Measurements from ENCODE around the gene CLCF1.

The CLCF1 gene

GRCh38 chr11:67364783-67365722 lies 8.3 kb downstream of the CLCF1 start:
- no peak for TF ChIP-seq CTCF (conservative IDR thresholded peaks at IDR 0.05)
- no peak overlapping the region for H3K27ac ChIP-seq

- TF ChIP-seq CTCF (conservative IDR thresholded peaks at IDR 0.05), result no peak
Measured at GRCh38 chr11:67364169-67364568, 9.2 kb downstream of the CLCF1 start.

GRCh38 chr11:67357831-67358670 lies 15.3 kb downstream of the CLCF1 start:
- H3K27ac ChIP-seq, result no peak overlapping the region
- TF ChIP-seq CTCF (conservative IDR thresholded peaks at IDR 0.05), result no peak

More at GRCh38 chr11:67364169-67364568, 9.2 kb downstream of the CLCF1 start:
- H3K27ac ChIP-seq, result no peak overlapping the region

GRCh38 chr11:67356864-67357561 lies 16.4 kb downstream of the CLCF1 start:
- no peak overlapping the region for H3K27ac ChIP-seq
- peak; percentile 100 for TF ChIP-seq CTCF (conservative IDR thresholded peaks at IDR 0.05)

- TF ChIP-seq CTCF (conservative IDR thresholded peaks at IDR 0.05), result no peak
- H3K27ac ChIP-seq, result no peak overlapping the region
Measured at GRCh38 chr11:67356387-67356863, 17.0 kb downstream of the CLCF1 start.

- H3K27ac ChIP-seq, result peak overlapping the region; percentile 96; the same call in 1 of the 2 replicates
- TF ChIP-seq CTCF (conservative IDR thresholded peaks at IDR 0.05), result no peak
Measured at GRCh38 chr11:67355794-67356386, 17.5 kb downstream of the CLCF1 start.

All from VCaP (cell line).